Suppressor macrophage (primary cell): ENCODE data around the gene PMPCA.
A peak's percentile ranks its signal among the peaks of the same experiment; 100 is the strongest.

ENCODE experiments used
- DNase-seq, 4 experiments: peaks; one replicate each; pipeline ENCODE4 v3.0.0-alpha.2; 2020 to 2022

Gene PMPCA

DNA sequence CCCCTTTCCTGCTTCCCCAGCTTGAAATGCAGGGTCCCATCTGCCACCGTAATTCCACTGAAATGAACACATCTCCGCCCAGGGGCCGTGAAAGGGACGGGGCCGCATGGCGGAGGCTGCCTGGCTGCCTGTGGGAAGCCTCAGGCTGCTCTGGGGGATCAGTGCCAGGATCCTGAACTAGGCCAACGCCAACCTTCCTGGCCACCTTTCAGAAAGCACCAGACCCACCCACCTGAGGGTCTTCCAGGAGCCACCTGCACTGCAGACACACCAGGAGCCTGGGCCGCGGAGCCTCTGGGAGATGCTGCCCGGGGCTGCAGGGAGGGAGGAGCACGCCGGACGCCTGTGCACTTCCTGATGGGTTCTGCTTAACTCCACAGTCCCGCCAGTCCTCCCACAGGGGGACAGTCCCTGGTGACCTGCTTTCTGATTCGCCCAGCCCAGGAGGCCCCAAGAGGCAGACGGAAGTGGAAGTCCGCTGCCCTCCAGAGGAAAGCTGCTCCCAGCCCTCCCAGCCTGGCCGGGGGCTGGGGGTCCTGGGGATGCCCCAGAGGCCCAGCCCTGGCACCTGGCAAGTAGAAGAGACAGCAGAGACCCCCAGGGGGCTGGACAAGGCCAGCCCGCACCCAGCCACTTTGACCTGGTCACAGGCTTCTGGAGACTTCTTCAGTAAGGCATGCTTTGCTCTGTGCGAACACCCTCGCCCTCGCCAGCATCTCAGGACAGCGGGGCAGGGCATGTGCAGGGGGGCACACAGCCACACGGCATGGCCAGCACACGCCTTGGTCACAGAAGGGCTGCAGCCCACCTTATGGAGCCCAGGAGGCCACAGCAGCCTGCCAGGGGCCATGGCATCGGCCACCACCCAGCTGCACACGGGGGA, 36.9 kb upstream of the PMPCA start, which contains the start of gene CARD9:
TSS of gene CARD9 (minus strand) at position 370 of the 883 bp plus-strand sequence. CDS start 1,591 bp downstream, outside the sequence.
- peak; percentile 86 to 94 (median 94) for DNase-seq

DNA sequence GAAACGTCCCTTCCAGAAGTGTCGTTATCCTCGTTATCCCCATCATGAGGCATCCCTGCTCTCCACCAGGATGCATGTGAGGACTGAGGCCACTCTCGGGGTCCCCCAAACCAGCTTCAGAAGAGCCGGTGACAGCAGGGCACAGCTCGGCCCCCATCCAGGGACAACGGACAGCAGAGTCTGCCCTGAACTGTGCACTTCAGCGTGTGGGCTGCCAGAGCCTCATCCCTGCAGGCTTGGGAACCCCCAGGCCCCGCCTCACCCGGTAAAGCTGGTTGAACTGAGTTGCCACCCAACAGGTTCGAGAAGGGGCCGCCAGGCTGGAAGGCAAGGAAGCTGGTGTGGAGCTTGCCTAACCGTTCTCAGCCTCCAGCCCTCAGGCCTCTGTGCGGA, 36.3 kb upstream of the PMPCA start:
- no peak for DNase-seq

DNA sequence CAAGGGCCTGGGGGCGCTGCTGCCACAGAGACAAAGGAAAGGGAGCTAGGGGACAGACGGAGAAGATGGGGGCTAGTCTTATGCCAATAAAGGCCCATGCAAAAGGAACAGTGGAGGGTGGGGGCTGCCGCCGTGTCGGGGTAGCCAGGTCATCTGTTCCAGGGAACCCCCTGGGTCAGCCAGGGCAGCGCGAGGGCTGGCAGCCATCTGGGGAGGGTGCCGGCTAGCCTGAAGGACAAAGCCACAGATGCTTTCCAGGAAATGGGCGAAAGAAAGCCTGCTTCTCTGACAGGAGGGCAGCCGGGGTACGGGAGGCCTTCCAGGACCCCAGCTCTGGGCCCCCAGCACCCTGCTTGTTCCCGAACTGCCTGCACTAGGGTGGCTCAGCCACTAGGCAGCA, 35.4 kb upstream of the PMPCA start:
- no peak for DNase-seq

DNA sequence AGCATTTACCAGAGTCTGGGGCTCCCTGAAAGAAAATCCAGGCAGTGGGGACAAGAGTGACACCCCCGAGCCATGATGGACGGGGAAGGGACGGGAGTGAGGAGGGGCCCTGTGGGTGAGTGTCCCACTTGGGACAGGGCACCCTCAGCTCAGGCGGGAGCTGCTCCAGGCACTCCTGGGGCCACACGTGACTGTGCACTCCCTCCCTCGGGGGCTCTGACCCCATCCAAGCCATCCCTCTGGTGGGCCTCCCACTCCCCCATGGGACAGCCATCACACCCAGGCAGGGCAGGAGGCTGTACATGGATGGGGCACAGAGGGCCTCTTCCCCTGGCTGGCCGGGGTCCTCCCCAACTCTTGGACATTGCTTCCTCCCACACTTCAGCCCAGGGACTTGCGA, 34.0 kb upstream of the PMPCA start:
- no peak for DNase-seq

DNA sequence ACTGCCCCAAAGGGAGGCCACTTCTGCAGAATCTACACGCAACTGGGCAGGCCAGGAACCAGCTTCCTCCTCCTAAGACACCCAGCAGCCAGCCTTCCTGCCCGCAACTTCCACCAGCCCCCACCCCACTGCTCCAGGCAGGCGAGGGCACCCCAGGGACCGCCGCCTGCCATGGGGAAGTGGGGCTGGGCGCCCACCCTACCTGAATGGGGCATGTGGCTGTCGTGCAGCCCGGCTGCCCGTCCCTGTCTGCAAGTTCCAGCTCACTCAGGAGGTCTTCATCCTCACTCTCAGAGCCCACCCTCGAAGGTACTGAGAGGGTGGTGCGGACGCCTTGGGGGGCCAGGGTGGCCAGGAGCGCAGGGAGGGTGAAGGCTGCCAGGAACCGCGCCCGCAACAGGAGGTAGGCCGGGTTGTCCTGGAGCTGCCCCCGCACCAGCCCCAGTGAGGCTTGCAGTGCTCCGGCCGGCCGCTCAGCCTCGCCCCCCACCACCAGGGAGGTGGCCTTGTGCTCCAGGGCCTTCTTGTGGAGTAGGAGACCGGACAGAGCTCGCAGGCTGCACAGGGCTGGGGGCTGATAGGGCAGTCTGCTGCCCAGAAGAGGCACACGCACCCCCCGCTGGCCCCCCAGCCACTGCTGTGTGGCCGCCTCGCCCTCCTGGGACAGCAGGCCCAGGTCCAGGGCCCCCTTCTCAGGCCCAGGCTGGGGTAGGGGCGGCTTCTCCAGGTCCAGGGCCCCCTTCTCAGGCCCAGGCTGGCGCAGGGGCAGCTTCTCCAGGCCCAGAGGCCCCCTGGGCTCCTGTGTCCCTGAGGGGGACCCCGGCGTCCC, 32.9 kb upstream of the PMPCA start:
- DNase-seq = peak; percentile 43 to 81 (median 69)

DNA sequence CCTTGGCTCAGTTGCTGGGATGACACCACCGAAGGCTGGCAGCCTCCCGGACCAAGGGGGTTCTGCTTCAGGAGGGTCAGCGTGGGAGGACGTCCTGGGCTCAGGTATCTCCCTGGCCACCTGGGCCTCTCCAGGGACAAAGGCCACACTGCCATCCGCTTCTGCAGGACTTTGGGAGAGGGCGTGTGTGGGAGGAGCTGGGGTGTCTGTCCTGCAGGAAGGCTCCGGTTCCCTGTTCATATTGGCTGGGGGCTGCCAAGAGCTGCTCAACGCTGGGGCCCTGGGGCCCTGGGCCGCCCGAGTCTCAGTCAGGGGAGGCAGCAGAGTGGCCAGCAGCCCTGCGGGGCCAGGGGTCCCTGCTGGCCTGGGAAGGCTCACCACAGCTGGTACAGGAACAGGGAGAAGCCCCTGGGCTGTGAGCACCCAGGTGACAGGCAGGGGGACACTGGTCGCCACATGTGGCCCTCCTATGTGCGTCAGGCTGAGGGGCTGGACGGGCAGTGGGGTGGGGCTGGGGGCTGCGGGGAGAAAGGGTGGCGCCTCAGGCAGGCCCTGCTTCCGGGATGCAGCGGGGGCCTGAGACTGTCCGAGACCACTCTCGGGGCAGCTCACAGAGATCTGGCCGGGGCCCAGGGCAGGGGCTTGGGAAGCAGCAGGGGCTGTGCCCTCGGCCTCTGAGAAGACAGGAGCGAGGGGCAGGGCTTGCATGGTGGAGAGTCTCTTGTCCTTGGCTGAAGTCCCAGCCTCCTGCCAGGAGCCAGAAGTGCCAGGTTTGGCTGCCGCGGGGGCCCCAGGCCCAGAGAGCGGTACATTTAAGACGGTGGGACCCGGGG, 32.1 kb upstream of the PMPCA start:
- no peak for DNase-seq

DNA sequence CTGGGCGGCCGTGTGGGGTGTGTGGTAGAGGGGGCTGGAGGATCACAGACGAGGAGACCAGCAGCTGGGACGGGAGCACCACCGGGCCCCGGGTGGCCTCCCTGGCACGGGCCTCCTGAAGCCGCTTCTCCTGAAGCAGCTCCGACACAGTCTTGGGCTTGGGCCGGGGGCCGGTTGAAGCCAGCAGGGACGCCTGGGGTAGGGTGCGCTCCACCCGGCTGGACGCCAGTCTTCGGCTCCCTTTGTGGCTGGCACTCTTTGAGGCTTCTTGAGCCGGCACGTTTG, 31.5 kb upstream of the PMPCA start:
- no peak for DNase-seq

DNA sequence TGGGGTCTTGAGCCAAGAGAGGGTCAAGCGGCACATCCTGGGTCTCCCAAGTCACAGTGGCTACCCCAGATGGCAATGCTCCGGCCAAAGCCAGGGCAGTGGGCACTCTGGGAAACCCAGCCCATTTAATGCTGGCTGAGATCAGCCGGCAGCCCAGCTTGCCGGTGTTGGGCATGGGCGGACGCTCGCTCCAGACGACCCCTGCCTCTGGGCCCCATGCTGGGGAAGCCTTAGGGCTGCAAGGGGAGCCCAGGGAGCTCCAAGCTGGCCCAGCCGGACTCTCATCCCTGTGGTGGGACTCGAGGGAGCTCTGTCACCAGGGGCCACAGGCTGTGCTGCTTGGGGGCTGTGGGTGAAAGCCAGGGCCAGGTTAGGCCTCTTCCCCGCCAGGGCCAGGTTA, 31.1 kb upstream of the PMPCA start:
- DNase-seq = no peak

DNA sequence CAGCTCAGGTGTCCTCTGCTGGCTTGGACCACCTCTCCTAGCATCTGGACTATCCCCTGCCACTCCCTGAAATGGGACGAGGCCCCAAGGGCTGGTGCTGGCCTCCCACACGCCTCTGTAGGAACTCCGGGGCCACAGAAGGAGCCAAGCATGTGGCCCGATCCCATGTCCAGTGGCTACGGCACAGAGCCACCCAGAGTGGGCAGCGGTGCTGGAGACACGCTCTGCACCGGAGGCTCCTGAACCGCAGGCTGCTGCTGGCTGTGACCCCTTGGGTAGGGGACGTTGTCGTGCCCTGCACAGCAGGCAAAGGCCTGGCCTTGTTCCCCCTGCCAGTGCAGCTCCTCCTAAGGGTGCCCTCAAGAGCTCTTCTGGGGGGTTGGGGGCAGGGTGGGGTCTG, 30.6 kb upstream of the PMPCA start:
- DNase-seq = no peak

DNA sequence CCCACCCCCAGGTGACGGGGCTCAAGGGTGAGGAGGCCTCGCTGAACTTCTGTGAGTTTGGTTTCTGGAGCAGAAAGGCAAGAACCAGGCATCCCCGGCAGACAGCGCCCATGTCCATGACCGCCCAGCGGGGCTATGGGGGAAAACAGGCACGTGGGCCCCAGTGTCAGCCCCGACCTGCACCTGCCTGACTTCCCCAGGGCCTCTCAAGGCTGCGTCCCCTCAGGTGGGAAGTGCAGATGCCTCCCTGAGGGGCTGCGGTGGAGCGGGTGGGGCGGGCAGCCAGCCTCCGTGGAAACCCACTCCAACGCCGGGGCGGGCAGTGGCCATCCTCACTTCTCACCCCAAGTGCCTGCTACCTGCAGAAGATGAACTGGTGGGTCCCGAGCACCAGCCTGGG, 30.1 kb upstream of the PMPCA start:
- DNase-seq = no peak

DNA sequence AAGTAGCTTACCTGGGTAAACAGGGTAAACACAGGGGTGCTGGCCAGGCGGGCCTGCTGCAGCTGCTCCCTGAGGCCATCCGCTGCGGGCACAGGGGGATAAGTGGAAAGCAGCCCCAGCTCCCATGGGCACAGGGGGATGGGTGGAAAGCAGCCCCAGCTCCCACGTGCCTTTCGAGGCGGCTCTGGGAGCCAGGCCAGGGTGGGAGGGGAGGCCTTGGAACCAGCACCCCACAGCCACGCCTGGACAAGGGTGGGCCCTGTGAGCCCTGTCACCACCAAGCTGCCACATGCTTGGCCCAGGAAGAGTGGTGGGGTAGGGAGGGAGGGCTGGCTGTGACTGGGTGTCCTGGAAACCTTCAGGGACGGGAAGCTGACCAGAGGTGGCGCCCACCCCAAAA, 29.1 kb upstream of the PMPCA start:
- DNase-seq = no peak

DNA sequence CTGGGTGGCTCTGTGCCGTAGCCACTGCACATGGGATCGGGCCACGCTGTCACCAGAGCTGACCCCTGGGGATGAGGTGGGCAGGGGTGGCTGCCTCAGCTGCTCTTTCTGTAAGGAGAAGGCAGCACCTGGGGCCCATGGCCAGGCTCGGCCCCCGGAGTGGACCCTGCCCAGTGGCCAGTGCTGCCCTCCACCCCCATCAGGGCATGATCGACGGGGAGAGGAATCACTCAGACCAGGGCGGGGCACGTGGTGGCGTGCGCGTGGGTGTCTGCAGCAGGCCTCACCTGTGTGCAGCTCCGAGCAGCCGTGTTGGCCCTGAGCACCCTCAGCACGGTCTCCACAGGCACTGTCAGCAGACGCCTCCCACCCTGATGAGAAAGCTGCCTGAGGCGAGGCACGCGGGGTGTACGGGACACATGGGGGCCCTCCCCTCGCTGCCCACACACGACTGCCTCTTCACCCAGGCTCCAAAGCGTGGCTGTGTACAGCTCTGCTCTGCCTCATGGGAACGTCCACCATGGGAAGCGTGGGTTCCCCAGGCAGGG, 28.4 kb upstream of the PMPCA start:
- no peak for DNase-seq

DNA sequence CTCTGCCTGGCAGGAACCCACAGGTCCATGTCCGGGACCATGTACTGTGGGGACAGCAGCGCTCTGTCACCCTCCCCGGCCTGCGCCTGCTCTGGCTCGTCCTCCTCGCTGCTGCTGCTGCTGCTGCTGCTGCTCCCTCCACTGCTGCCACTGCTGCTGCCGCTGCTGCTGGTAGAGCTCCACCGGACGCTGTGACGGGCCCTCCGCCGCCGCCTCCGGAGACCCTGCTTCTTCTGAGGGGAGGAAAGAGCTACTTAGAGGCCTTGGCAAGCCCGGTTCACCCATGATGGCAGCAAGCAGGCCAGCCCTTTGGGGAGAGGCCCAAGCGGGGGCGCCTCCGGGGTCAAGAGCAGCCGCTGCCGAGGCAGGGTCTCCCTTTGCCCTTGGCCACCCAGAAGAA, 27.0 kb upstream of the PMPCA start:
- DNase-seq = no peak

DNA sequence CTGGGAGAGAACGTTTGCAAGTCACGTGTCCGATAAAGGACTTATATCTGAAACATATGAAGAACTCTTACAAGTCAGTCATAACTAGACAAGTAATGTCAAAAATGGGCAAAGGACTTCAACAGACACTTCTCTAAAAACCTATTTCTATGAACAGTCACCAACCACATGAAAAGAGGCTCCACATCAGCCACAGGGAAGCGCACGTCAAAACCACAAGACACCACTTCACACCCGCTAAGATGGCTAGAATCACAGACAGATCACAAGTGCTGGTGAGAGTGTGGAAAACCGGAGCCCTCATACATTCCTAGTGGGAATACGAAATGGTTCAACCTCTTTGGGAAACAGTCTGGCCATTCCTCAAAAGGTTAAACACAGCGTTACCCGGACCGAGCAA, 25.4 kb upstream of the PMPCA start:
- no peak for DNase-seq

DNA sequence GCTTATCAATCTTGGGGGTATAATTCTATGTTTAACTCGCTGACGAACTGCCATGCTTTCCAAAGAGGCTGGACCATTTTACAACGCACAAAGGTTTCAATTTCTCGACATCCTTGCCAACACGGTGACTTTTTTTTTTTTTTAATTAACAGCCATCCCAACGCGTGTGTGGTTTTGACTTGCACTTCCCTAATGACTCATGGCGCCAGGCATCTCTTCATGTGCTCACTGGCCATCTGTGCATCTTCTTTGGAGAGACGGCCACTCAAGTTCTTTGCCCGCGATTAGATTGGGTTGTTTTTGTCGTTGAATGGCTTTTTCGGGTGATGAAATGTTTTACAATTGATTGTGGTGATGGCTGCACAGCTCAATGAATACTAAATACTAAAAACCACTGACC, 24.4 kb upstream of the PMPCA start:
- DNase-seq = peak; percentile 25 to 50 (median 45)

DNA sequence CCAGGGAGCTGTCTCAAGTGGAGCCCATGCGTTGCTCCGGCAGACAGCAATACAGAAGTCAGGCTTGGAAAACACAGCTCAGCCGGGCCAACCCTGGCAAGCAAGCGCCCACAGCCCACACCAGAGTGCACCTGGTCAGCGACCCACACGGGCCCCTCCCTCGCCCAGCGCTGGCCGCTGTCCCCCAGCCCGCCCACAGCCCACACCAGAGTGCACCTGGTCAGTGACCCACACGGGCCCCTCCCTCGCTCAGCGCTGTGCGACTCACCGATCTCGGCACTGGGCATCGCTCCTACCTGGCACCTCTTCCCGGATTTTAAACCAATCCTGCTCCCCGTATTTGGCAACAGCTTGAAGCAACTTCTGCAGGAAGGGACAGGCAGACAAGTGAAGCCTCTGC, 23.2 kb upstream of the PMPCA start:
- DNase-seq = no peak

DNA sequence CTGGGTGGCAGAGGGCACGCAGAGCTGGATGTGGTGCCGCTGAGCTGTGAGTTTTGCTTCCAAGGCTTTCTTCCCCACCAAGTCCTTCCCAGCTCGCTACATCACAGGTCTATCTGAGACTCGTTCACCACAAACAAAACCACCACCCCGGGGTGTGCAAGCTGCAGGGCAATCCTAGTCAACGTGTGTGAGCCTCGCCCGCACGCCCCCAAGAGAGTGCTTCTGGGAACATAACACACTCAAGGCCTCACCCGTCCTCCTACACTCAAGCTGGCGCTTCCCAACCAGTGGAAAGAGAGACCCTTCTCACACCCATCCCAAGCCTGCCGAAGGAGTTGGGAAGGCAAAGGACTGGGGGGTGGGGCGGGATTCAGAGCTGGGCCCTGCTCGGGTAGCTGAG, 21.1 kb upstream of the PMPCA start:
- no peak for DNase-seq

DNA sequence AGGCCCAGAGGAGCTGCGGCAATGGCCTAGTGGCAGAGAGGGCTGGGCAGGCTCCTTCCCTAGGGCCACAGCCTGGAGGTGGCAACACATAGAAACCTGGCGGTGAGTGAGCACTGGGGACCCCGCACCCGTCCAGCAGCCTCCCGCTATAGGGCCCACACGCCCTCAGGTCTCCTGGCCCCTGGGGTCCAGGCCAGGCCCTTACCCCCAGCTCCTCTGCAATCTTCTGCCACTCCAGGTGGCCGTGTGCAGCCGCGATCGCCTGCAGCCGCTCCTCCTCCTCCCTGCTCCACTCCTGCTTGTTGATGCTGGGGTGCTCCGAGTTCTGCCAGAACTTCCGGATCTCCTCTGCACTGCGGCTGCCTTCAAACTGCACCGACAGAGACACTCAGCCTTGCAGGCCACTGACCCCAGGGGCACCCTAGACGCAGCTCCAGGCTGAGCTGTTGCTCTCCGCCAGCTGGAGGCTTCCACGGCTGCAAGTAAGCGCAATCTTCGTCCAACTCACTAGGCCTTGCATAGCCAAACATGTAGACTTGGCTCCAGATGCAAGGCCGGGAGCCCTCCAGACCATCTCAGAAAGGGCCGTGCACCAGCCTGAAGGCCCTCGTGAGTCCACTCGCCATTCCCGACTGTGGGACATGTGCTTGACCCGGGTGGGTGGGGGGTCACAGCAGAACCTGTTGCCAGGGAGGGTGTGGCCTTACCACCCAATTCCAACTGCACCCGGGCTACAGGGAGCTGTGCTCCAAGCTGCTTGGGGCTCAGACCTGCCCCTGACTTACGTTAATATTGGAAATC, 18.5 kb upstream of the PMPCA start:
- no peak for DNase-seq

DNA sequence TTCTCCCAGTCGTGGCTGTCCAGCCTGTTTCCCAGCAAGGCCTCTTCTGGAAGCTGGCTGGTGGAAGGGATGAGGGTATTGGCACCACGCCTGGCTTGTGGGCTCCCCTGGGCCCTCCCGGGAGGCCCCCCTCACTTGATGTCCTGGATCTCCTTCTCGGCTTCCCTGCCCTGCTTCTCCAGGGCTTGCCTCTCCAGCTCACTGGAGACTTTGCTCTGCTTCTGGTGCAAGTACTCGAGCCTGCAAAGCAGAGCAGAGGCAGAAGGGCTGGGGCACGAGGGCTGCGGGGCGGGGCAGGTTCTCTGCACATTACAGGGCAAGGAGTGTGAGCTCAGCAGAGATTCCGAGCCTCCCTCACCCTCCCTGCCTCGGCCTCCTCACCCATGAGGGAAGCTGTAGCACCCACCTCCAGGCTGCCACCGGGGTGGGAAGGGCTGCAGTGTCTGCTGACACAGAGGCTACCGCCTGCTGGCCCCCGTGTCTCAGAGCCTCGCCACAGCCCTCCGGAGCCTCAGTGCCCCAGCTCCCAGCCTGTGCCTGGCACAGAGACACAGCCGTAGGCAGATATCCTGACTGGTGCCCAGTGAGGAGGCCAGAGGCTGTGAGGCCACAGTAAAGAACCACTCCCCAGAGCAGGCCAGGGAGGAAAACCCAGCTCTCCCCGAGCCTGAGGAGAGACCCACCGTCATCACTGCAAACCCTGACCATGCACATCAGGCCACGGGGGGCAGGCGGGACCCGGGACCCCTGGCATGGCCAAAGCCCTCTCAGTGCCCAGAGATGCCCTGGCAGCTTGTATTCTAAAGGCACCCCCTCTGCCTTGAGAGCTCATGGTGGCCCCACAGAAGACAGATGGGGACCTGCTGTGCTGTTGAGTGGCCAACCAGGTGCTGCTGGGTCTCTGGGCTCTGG, 17.7 kb upstream of the PMPCA start:
- DNase-seq = no peak

DNA sequence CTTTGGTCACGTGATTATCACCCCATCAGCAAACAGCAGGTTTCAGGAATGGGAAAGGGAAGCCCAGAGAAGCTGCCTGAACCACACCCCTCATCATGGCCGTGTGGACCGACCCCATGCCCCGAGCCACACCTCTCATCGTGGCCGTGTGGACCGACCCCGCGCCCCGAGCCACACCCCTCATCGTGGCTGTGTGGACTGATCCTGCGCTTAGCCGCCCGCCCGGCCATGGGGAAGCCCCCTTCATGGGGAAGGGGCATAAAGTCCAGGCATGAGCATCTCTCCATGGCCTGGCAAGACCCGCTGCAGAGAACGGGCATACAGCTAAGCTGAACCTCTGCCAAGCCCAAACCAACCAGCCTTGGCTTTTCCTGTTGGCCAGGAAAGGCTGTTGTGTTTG, 16.9 kb upstream of the PMPCA start:
- no peak for DNase-seq
